ENCODE results near the gene KDM3B.
"Not testable (repeated sequence)": the region's sequence is repeated elsewhere in the genome, so short reads cannot be mapped to it uniquely, and the experiment has no call there.

The KDM3B gene

DNA sequence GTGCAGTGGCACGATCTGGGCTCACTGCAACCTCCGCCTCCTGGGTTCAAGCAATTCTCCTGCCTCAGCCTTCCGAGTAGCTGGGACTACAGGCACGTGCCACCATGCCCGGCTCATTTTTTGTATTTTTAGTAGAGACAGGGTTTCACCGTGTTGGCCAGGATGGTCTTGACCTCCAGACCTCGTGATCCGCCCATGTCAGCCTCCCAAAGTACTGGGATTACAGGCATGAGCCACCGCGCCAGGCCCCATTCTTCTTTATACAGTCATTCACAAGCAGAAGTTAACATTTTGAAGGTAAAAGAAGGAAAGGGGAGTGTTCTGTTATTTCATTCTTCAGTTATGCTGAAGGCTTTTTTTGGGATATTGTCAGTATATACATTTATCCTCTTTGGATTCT is 37.4 kb downstream of the KDM3B start:
- not testable (repeated sequence) for DNase-seq (ENCODE audit: low read depth)

DNA sequence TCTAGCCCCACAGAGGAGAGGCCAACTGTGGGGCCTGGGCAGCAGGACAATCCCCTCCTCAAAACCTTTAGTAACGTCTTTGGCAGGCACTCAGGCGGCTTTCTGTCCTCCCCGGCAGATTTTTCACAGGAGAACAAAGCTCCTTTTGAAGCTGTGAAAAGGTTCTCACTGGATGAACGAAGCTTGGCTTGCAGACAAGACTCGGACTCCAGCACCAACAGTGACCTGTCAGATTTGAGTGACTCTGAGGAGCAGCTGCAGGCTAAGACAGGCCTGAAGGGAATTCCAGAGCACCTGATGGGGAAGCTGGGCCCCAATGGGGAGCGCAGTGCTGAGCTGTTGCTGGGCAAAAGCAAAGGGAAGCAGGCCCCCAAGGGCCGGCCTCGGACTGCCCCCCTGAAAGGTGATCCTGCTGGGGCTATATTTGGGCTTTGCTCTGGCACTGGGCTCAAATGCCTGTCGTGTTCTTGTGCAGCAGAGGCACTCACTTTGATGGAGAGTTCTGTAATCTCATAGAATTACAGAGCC is 39.4 kb downstream of the KDM3B start:
- DNase-seq (ENCODE audit: low read depth), result no peak

DNA sequence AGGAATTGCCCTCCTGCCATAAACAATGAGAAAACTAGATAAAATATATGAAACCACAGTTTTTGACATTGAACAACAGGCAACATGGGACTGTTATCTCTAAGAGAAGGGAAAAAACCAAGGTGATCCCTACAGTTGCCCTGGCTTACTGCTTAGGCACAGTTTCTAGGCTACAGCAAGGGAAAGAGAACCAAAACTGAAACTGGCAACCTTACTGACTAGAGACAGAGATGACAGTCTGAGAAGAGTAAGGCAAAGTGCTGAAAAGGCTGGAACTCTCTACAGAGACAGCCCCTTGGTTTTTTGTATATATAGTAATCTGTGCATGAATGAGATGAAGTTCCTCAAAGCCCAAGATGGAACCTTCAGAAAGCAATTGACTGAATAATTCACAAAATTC is 50.2 kb downstream of the KDM3B start:
- DNase-seq (ENCODE audit: low read depth), result no peak

DNA sequence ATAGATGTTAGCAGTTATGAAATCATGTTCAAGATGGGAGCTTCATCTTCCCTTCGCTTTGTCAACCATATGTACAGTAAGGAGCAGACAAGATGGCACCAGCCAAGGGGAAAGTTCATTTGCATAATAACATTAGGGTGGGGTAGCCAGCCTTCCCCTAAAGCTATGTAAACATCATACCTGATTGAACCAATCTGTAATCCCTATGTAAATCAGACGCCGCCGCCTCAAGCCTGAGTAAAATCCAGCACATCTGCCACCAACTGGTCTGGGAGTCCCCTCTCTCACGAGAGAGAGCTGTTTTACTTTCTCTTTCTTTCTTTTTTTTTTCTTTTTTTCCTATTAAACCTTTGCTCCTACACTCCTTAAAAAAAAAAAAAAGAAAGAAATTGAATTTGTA is 55.5 kb downstream of the KDM3B start:
- DNase-seq (ENCODE audit: low read depth), result no peak

DNA sequence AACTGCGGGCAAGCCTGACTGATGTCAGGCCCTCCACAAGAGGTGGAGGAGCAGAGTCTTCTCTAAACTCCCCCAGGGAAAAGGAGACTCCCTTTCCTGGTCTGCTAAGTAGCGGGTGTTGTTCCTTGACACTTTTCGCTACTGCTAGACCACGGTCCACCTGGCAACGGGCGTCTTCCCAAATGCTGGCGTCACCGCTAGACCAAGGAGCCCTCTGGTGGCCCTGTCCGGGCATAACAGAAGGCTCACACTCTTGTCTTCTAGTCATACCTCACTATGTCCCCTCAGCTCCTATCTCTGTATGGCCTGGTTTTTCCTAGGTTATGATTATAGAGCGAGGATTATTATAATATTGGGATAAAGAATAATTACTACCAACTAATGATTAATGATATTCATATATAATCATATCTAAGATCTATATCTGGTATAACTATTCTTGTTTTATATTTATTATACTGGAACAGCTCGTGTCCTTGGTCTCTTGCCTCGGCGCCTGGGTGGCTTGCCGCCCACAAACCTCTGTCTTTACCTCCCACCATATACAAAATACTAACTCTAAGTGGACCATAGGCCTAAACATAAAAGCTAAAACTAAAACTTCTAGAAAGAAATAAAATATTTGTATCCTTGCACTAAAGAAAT is 58.6 kb downstream of the KDM3B start:
- DNase-seq (ENCODE audit: low read depth), result not testable (repeated sequence)

DNA sequence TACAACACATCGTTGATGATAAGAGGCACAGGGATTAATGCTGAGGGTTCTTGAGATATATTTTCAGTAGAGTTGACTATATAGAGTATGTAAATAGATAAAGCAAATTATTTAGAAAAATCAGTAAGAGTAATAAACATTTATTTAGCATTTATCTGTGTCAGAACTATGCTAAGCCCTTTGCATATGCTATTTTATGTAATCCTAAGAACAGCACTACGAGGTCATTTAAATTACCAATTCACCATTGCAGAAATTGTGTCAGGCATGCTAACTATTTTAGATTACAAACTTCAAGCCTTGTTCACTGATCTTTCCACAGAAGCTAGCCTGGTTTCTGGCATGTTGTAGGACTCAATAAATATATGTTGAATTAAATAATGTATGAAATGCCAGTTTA is 66.0 kb downstream of the KDM3B start:
- no peak for DNase-seq (ENCODE audit: low read depth)

DNA sequence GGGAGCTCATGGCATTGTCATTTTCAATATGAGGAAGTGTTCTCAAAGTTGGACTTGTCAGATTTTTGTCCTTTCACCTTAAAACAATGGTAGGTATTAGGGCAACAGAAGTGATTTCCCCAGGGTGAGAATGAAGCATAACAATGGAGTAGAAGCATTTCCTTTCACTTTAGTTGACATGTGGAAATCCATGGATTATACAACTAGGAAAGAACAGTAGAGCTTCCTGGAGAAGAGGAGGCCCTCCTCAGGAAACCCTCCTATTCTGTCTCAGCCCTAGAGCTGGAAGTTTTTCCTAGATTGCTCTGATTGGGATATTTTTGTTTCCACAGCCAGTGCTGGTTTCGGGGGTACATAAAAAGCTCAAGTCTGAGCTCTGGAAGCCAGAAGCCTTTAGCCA is 72.6 kb downstream of the KDM3B start:
- no peak for DNase-seq (ENCODE audit: low read depth)

DNA sequence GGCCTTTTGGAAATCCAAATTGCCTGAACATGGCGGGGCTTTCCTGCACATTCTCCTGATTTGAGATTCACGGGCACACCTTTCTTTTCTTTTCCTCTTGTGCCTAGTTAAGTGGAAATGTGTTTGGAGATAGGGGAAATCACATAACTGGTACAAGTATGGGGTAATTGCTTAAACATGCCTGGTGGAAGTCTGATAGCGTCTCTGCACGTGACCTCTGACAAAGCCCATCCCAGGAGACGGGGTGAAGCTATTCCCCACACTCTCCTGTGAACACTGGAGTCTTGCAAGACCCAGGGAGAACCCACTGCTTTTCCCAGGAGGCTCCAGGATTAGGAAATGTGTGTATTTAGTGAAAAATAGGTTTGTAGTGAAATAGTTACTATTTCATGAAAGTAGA is 83.5 kb downstream of the KDM3B start:
- DNase-seq (ENCODE audit: low read depth), result no peak

DNA sequence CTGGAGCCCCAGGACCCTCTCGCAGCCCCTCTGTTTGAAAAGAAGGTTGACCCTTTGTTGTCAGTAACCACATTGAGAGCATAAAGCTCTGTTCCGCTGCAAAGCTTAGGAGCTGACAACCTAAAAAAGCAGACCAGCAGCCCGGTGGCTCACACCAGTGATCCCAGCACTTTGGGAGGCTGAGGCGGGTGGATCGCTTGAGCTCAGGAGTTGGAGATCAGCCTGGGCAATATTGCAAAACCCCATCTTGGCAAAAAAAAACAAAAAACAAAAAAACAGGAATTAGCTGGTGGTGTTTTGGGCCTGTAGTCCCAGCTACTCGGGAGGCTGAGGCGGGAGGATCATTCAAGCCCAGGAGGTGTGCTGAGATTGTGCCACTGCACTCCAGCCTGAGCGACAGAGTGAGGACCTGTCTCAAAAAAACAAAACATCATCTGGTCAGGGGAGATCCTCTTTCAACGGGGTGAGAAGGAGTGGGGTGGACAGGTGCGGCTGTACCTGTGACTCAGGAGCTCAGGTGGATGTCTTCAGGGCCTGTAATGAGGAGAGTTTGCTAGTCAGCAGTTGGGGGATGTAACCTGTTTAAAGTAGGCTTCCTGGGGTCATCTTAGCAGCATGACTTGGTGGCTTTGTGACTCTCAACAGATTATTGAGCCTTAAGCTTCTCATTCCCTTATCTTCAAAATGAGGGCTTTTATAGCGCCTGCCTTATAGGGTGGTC is 85.7 kb downstream of the KDM3B start:
- DNase-seq (ENCODE audit: low read depth), result no peak

DNA sequence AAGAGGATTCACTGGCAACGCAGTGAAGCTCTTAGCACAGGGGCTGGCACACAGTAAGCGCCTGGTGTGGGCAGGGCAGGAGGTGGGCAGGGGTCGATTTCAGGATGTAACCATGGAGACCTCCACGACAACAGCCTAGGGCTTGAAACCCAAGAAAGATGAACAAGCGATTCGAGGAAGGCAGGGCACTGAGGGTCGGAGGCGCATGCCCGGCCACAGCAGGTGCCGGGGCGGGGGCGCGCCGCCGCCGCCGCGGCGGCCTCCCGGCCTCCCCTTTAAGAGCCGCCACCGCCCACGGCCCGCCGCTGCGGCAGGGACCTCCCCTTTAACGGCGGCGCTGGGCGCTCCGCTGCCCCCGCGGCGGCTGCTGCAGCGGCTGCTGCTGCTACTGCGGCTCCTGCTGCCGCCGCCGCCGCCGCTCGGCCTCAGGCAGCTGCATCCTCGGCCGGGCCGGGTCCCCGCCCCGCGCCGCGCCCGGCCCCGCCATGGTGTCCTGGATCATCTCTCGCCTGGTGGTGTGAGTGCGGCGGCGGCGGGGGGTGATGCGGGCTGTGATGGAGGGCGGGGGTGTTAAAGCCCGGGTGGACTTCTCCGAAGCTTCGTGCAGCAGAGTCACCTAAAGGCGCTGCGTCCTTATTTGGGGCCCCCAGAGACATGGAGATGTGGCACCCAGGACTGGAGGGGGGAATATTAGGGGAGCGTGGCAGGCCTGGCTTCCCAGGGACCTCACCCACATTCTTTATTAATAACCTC is 86.4 kb downstream of the KDM3B start, which contains the start of gene REEP2:
REEP2 (plus strand) TSS at position 334 of the 753 bp plus-strand sequence; CDS start at position 486, 152 bp downstream.
- no peak for DNase-seq (ENCODE audit: low read depth)

DNA sequence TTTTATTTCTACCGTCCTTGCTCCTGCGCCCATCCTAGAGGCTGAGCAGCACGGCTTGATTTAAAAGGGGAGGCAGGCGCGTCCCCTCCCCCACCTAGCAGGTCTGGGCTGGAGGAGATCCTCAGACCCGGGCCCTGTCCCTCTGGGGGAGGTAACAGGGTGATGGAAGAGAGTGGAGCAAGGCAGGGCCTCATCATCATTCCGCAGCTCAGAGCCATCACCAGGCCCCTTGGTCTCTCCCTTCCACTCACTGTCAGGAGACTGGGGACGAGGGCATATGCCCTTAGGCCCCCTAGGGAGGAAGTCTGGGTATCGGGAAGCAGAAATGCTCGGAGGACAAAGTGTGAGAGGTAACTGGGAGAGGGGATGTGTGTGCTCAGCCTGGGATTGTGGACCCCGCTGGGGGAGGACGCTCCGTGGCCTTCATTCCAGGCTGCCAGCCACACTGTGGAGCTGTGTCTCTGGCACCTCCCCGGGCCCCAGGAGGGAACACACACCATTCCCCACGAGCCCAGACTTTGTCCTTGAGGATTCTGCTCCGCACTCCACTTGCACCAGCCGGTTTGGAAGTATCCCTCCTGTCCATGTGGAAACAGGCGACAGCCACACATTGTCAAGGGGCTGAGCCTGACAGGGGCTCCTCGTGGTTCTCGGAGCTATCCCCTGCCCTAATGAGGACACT is 87.1 kb downstream of the KDM3B start:
- DNase-seq (ENCODE audit: low read depth), result no peak

DNA sequence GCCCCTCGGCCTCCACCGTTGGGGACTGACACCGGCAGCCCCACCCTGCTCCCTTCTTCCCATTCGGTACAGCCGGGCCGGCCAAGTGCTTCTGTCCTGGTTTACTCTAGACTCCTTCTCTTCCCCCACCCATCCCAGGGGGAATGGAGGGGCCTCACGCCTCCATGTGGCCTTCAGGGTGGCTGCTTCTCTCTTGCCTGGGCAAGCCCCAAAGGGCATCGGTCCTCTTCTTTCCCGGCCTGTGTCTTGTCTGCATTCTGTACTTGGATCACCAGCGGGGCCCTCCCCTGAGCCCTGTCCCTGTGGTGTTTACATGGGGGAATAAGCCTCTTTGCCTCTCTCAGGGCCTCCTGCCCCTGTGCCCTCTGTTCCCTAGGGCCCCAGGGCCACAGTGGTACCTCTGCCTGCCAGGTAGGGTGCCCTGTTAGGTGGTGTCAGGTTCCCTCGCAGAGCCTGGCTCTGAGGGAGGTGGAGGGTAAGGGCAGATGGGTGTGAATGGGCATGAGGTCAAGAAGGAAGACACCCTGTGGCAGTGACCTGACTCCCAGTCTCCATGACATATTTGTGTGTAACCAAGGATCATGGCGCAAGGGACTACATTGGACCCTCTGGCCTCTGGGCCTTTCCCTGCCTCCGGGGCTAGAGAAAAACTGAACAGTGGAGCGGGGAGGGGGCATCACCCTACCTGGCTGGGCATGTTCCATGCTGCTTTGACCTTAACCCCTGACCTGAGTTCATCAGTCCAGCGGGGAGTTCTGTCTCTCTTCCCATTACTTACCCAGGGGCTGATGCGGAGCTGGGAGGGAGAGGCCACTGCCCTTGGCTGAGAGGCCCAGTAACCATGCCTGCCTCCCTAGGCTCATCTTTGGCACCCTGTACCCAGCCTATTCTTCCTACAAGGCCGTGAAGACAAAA is 87.9 kb downstream of the KDM3B start:
- no peak for DNase-seq (ENCODE audit: low read depth)

DNA sequence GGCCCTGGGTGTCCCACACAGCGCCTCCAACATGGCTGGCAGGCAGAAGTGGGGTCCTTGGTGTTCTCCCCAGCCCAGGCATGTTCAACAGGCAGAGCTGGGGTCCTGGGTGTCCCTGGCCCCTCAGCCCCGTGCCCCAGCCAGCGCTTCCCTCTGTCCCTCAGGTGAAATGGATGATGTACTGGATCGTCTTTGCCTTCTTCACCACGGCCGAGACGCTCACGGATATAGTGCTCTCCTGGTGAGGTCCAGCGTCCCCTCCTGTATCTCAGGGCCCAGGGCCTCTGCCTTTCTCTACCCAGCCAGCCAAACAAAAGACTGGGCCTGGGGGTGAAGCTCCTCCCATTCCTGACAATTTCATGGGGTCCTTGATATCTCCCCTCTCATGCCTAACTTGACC is 88.7 kb downstream of the KDM3B start:
- no peak for DNase-seq (ENCODE audit: low read depth)

DNA sequence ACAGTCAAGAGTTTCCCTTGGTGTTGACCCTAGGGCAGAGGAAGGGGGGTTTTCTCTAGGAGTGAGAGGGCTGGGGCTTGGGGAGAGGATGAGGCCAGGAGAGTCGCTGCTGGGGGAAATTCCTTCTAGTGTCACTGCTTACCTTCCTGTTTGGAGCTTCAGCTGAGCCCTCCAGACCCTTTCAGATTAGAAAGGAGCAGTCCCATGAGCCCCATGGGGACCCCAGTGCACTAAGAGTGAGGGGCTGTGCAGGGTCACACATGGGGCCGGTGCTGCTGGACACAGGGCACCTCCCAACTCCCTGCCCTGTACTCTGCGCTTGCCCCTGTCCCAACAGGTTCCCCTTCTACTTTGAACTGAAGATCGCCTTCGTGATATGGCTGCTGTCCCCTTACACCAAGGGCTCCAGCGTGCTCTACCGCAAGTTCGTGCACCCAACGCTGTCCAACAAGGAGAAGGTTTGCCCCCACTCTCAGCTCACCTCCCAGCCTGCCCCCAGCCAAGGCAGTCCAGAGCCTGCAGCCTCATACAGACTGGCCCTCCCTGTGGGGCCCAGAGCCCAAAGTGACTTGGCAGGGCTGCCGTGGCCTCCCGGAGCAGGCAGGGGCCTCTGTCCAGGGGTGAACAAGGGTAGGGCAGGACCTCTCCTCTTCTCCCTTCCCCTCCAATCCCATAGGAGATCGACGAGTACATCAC is 91.7 kb downstream of the KDM3B start:
- no peak for DNase-seq (ENCODE audit: low read depth)

DNA sequence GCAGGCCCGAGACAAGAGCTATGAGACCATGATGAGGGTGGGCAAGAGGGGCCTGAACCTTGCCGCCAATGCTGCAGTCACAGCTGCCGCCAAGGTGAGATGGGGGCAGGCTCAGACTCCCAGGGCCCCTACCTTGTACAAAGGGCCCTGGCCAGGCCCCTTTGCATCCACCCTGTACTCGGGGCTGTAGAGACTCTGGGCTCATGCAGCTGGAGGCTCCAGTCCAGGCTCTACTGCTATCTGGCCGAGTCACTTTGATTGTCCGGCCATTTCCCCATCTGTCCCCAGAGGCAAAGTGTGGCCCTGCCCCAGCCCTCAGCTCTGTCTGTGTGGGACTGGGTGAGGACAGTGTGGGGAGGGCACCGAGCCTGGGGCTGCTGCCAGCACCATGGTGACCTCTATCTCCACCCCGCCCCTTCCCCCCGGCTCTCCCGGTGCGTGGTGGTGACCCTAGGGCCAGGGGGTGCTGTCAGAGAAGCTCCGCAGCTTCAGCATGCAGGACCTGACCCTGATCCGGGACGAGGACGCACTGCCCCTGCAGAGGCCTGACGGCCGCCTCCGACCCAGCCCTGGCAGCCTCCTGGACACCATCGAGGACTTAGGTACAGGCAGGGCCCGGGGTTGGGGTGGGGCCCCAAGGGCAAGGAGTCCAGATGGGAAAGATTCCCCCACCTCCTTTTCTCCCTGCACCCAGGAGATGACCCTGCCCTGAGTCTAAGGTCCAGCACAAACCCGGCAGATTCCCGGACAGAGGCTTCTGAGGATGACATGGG is 92.5 kb downstream of the KDM3B start:
- DNase-seq (ENCODE audit: low read depth), result no peak

DNA sequence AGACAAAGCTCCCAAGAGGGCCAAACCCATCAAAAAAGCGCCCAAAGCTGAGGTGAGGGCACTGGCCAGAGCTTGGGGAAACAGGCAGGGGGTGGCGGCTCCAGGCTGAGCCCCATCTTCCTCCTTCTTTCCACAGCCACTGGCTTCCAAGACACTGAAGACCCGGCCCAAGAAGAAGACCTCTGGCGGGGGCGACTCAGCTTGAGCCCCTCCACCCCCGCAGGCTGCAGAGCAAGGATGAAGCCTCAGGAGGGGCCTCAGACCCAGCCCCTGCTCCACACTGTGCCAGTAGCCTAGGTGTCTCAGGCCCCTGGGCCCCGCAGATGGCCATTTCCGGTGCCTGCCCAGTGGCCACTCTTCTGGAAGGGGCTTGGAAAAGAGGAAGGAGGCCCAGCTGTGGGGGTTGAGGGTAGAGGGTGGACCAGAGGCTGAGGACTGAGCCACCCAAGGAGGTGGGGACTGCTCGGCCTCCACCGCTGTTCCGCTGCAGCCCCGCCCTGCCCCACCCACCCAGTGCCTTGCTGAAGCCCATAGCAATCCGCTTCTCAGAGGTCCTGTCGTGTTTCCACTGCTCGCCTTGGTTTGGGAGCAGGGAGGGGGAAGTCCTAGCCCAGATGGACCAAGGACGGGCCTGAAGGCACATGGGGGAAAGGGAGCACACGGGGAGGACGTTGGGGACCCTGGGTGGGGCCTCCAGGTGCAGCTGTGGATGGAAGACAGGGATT is 93.2 kb downstream of the KDM3B start:
- DNase-seq (ENCODE audit: low read depth), result no peak

DNA sequence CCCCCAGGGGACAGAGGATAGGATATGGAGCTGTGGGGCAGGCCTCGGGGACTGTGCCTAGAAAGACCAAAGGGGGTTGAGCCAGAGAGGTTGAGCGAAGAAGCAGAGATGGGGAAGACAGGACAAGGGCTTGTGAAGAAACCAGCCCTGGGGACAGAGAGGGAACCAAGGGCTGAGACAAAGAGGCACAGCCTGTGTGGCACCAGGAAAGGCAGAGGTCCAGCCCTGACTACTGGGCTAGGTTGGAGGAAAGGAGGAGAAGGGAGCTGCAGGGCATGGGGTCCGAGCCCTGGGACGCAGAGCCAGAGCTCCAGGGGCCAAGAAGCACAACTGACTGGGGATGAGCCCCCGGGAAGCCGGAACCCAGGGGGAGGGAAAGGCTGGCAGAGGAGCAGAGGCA is 95.6 kb downstream of the KDM3B start:
- no peak for DNase-seq (ENCODE audit: low read depth)

DNA sequence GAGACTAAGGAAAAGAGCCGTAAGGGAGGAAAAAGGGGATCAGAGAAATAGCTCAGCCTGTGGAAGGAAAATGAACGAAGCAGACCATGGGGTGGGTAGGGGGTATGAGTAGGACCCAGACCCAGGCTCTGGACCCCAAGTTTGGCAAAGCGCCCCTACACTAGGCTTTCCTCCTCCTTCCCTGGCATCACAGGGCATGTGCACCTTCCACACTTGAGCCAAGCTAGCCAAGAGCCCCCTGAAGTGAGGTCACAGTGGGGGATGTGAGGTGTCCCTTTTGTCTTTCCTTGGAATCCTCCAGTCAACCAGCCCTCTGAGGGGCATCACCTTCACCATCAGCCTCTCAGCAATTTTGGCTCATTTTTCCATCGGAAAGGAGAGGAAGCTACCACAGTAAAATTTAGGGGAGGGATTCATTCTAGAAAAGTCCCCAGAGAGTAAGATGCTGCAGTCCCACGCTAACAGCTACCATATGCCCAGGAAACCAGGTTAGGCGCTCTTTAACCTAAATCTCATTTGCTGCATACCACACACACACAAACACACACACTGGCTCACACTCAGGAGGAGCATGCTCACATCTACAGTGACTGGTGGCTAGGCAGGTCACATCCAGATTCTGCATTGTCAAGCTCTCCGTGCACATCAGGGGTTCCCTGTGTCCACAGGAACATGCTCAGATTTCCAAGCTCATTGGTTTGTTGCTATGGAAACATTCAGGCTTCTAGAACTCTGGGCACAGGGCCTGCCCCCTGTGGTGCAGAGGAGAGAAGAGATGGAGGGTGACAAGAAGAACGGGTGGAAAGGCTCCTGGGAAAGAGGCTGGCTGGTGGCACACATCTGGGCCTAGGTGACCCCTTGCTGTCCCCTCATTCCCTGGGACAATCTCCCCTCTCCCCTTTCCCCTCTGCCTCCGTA is 96.3 kb downstream of the KDM3B start:
- DNase-seq (ENCODE audit: low read depth), result no peak
